Measurements from ENCODE around the gene RPP25L.

The RPP25L gene, protein sequence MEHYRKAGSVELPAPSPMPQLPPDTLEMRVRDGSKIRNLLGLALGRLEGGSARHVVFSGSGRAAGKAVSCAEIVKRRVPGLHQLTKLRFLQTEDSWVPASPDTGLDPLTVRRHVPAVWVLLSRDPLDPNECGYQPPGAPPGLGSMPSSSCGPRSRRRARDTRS

GRCh38 chr9:34611811-34612787, at the start of gene RPP25L:
RPP25L (minus strand) TSS chr9:34612097; CDS start chr9:34611296, 801 bp downstream.
- DNase-seq (ENCODE audit: extremely low read depth, low read depth), result peak; percentile 40
- TF ChIP-seq, protein P1, sequence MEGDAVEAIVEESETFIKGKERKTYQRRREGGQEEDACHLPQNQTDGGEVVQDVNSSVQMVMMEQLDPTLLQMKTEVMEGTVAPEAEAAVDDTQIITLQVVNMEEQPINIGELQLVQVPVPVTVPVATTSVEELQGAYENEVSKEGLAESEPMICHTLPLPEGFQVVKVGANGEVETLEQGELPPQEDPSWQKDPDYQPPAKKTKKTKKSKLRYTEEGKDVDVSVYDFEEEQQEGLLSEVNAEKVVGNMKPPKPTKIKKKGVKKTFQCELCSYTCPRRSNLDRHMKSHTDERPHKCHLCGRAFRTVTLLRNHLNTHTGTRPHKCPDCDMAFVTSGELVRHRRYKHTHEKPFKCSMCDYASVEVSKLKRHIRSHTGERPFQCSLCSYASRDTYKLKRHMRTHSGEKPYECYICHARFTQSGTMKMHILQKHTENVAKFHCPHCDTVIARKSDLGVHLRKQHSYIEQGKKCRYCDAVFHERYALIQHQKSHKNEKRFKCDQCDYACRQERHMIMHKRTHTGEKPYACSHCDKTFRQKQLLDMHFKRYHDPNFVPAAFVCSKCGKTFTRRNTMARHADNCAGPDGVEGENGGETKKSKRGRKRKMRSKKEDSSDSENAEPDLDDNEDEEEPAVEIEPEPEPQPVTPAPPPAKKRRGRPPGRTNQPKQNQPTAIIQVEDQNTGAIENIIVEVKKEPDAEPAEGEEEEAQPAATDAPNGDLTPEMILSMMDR (IDR thresholded peaks at IDR 0.05; ENCODE audit: low read depth, low read length, missing control alignments), result no peak
- peak within 1 kb of the TSS; percentile 96 for H3K4me3 ChIP-seq (replicated peaks; ENCODE audit: low read depth, low read length)

DNA sequence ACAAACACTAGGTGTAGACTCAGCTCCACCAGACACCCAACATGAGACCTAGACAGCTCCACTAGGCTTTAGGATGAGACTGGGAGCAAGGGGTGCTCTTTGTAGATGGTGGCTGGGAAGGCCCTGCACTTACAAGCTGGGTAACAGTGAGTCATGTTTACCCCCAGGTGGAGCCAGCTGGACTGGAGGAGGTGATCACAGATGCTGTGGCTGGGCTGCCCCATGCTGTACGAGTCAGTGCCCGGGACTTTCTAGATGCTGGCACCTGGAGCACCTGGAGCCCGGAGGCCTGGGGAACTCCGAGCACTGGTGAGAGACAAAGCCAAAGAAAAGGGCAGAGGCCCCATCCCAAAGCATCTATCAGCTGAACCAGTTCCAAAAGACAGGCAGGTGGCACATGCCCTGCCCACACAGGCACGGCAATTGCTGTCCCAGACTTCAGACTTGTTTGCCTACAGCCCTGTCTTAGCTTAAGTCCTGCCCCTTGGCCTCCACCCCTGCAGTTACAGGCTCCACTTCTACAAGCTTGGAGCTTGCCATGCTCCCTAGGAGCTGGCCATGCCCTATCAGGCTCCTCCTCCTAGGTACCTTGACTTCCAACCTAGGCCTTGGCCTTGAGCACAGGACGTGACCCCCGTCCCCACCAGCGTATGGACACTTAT, 47.8 kb upstream of the RPP25L start:
- no peak overlapping the region for H3K4me3 ChIP-seq (replicated peaks; ENCODE audit: low read depth, low read length)
- TF ChIP-seq, protein P1 (IDR thresholded peaks at IDR 0.05; ENCODE audit: low read depth, low read length, missing control alignments), result no peak
- no peak for DNase-seq (ENCODE audit: extremely low read depth, low read depth)

DNA sequence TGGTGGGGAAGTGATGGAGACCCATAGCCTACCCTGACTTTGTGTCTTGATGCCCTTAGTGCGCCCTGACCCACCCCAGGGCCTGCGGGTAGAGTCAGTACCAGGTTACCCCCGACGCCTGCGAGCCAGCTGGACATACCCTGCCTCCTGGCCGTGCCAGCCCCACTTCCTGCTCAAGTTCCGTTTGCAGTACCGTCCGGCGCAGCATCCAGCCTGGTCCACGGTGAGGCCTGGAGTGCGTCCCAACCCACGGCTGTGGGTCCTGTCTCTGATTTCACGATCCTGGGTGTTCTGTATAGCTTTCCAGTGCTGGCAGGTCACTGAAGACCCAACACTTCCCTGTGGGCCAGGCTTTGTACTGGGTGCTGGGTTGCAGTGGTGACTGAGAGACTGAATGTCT, 46.6 kb upstream of the RPP25L start:
- no peak for DNase-seq (ENCODE audit: extremely low read depth, low read depth)
- TF ChIP-seq, protein P1 (IDR thresholded peaks at IDR 0.05; ENCODE audit: low read depth, low read length, missing control alignments), result no peak

GRCh38 chr9:34656992-34657391, 45.1 kb upstream of the RPP25L start:
- TF ChIP-seq, protein P1 (IDR thresholded peaks at IDR 0.05; ENCODE audit: low read depth, low read length, missing control alignments), result no peak
- no peak for DNase-seq (ENCODE audit: extremely low read depth, low read depth)
- no peak overlapping the region for H3K4me3 ChIP-seq (replicated peaks; ENCODE audit: low read depth, low read length)

More for the DNA sequence above, 46.6 kb upstream of the RPP25L start:
- H3K4me3 ChIP-seq (replicated peaks; ENCODE audit: low read depth, low read length), result no peak overlapping the region

DNA sequence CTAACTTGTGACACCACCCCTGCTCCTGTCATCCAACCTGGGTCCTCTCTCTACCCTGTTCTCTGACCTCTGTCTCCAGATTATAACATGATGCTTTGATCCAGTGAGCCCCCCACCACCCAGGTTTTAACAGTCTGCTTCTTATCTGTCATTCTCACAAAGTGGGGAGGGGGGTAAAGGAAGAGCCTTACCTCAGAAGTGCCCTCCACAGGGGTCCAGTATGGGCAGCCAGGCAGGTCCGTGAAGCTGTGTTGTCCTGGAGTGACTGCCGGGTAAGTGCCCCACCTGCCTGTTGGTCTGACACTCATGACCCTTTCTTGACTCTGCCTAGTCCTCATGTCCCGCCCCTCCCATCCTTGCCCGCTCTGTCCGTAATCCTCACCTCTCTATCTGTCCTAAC, 43.5 kb upstream of the RPP25L start:
- TF ChIP-seq, protein P1 (IDR thresholded peaks at IDR 0.05; ENCODE audit: low read depth, low read length, missing control alignments), result no peak
- H3K4me3 ChIP-seq (replicated peaks; ENCODE audit: low read depth, low read length), result no peak overlapping the region
- no peak for DNase-seq (ENCODE audit: extremely low read depth, low read depth)

- DNase-seq (ENCODE audit: extremely low read depth, low read depth), result peak; percentile 71
- TF ChIP-seq, protein P1 (IDR thresholded peaks at IDR 0.05; ENCODE audit: low read depth, low read length, missing control alignments), result no peak
- no peak overlapping the region for H3K4me3 ChIP-seq (replicated peaks; ENCODE audit: low read depth, low read length)
These were observed 42.6 kb upstream of the RPP25L start for GRCh38 chr9:34654323-34655051.
